Endothelial cell (in vitro differentiated cells): ENCODE results near the gene DNMT3B. TPM values are rescaled to one million over a fixed set of nuclear protein-coding genes. Genes with fewer than 3 reads are reported as not detected.

Experiments
- DNase-seq: peaks from one replicate; pipeline ENCODE4 v3.0.0; 2021; ENCODE audit warnings: low spot score
- H3K27ac Mint-ChIP-seq: one replicate; pipeline ENCODE4 v1.8.0; 2021; ENCODE audit warnings: mixed read lengths, inconsistent platforms; ENCODE audit not compliant: unreplicated experiment
- H3K27me3 Mint-ChIP-seq: one replicate; pipeline ENCODE4 v1.8.0; 2021; ENCODE audit warnings: mild to moderate bottlenecking, moderate library complexity, mixed read lengths, inconsistent platforms; ENCODE audit not compliant: unreplicated experiment
- H3K36me3 Mint-ChIP-seq: one replicate; pipeline ENCODE4 v1.8.0; 2021; ENCODE audit warnings: mild to moderate bottlenecking, low read depth, mixed read lengths, inconsistent platforms; ENCODE audit not compliant: unreplicated experiment
- H3K4me1 Mint-ChIP-seq: one replicate; pipeline ENCODE4 v1.8.0; 2021; ENCODE audit warnings: mild to moderate bottlenecking, mixed read lengths, inconsistent platforms; ENCODE audit not compliant: unreplicated experiment
- H3K4me3 Mint-ChIP-seq: one replicate; pipeline ENCODE4 v1.8.0; 2021; ENCODE audit warnings: mild to moderate bottlenecking, mixed read lengths, inconsistent platforms; ENCODE audit not compliant: unreplicated experiment
- H3K9me3 Mint-ChIP-seq: one replicate; pipeline ENCODE4 v1.8.0; 2021; ENCODE audit warnings: mixed read lengths, inconsistent platforms; ENCODE audit not compliant: unreplicated experiment
- CTCF ChIP-seq: fragments of 200-600 bp; sonication (generic); IDR thresholded peaks from one replicate; pipeline ENCODE4 v1.5.0; 2021; ENCODE audit warnings: antibody characterized with exemption; ENCODE audit not compliant: unreplicated experiment
- total RNA-seq: library from RNA; stranded (reverse); fragmentation: NEBNext Ultra II Directional; extraction: Animal tissue kit (Norgen Biotek cat#: 25700); gene quantifications from one replicate; pipeline ENCODE4 v1.2.1, GENCODE V29; 2021; ENCODE audit not compliant: unreplicated experiment

The DNMT3B gene
- total RNA-seq, 1 donor from 2014 or later, result 77.9 TPM

GRCh38 chr20:32820698-32821377 is 58.7 kb downstream of the DNMT3B start:
- Mint-ChIP-seq H3K27ac (peak overlapping the region; percentile 95), H3K4me3 (peak overlapping the region; percentile 98), H3K27me3 (peaks cover 9% of the 10 kb centered on the region), H3K9me3 (no peaks in the 10 kb centered on the region), H3K4me1 (peaks cover 18% of the 10 kb centered on the region), H3K36me3 (no peaks in the 10 kb centered on the region)
- no peak for TF ChIP-seq CTCF
- DNase-seq, result no peak

GRCh38 chr20:32822225-32822624 is 60.0 kb downstream of the DNMT3B start:
- H3K4me3 Mint-ChIP-seq, result peak overlapping the region; percentile 9

GRCh38 chr20:32823078-32823477 is 60.9 kb downstream of the DNMT3B start:
- H3K9me3 Mint-ChIP-seq, result no peaks in the 10 kb centered on the region
- DNase-seq, result no peak
- no peak overlapping the region for H3K4me3 Mint-ChIP-seq
- peaks cover 7% of the 10 kb centered on the region for H3K36me3 Mint-ChIP-seq
- H3K4me1 Mint-ChIP-seq, result peaks cover 18% of the 10 kb centered on the region
- peak overlapping the region; percentile 70 for H3K27ac Mint-ChIP-seq
- peaks cover 9% of the 10 kb centered on the region for H3K27me3 Mint-ChIP-seq
- no peak for TF ChIP-seq CTCF

More at GRCh38 chr20:32822225-32822624, 60.0 kb downstream of the DNMT3B start:
- Mint-ChIP-seq H3K9me3 (no peaks in the 10 kb centered on the region), H3K27me3 (peaks cover 9% of the 10 kb centered on the region), H3K4me1 (peaks cover 18% of the 10 kb centered on the region), H3K36me3 (peaks cover 3% of the 10 kb centered on the region), H3K27ac (no peak overlapping the region)
- DNase-seq, result no peak
- no peak for TF ChIP-seq CTCF

GRCh38 chr20:32823737-32824588 is 61.8 kb downstream of the DNMT3B start:
- H3K4me3 Mint-ChIP-seq, result no peak overlapping the region
- H3K27ac Mint-ChIP-seq, result peak overlapping the region; percentile 32
- TF ChIP-seq CTCF, result no peak
- H3K9me3 Mint-ChIP-seq, result no peaks in the 10 kb centered on the region
- DNase-seq, result no peak
- peaks cover 7% of the 10 kb centered on the region for H3K27me3 Mint-ChIP-seq
- H3K36me3 Mint-ChIP-seq, result peaks cover 13% of the 10 kb centered on the region
- peaks cover 18% of the 10 kb centered on the region for H3K4me1 Mint-ChIP-seq
